Nephron (organoid): ENCODE data around the gene SATB2.

Experiments
- H3K27ac Mint-ChIP-seq, 3 experiments: 2 replicates each; pipeline ENCODE4 v1.8.0; 2020; ENCODE audit warnings: mixed read lengths in 3 of 3, mild to moderate bottlenecking in 2 of 3, moderate library complexity in 1 of 3
- H3K27me3 Mint-ChIP-seq: 2 replicates; pipeline ENCODE4 v1.8.0; 2021; ENCODE audit warnings: low read depth, mild to moderate bottlenecking, moderate library complexity, mixed read lengths
- H3K36me3 Mint-ChIP-seq: 2 replicates; pipeline ENCODE4 v1.8.0; 2020; ENCODE audit warnings: low read depth, mixed read lengths
- H3K4me1 Mint-ChIP-seq: 2 replicates; pipeline ENCODE4 v1.8.0; 2020; ENCODE audit warnings: mixed read lengths
- H3K4me3 Mint-ChIP-seq, 3 experiments: 2 replicates each; pipeline ENCODE4 v1.8.0; 2020; ENCODE audit warnings: mild to moderate bottlenecking in 3 of 3, mixed read lengths in 3 of 3, moderate library complexity in 2 of 3
- H3K9me3 Mint-ChIP-seq: 2 replicates; pipeline ENCODE4 v1.8.0; 2020; ENCODE audit warnings: mixed read lengths
- CTCF ChIP-seq, 3 experiments: fragments of 200-600 bp; sonication (generic); IDR thresholded peaks; one replicate each; pipeline ENCODE4 v1.5.0; 2021; ENCODE audit warnings: antibody characterized with exemption in 3 of 3; ENCODE audit not compliant: unreplicated experiment in 3 of 3

Gene SATB2

GRCh38 chr2:199431746-199432213, 26.0 kb downstream of the SATB2 start:
- Mint-ChIP-seq H3K4me3 (no peak overlapping the region), H3K4me1 (no peaks in the 10 kb centered on the region), H3K9me3 (no peaks in the 10 kb centered on the region), H3K36me3 (no peaks in the 10 kb centered on the region), H3K27ac (no peak overlapping the region), H3K27me3 (peaks cover 20% of the 10 kb centered on the region)
- TF ChIP-seq CTCF (IDR thresholded peaks at IDR 0.05; ENCODE audit: unreplicated experiment in 3 of 3), result no peak

GRCh38 chr2:199430214-199430613, 27.5 kb downstream of the SATB2 start:
- Mint-ChIP-seq H3K4me1 (no peaks in the 10 kb centered on the region), H3K9me3 (no peaks in the 10 kb centered on the region), H3K27ac (no peak overlapping the region), H3K27me3 (peaks cover 14% of the 10 kb centered on the region), H3K36me3 (peaks cover 3% of the 10 kb centered on the region), H3K4me3 (no peak overlapping the region)
- no peak for TF ChIP-seq CTCF (IDR thresholded peaks at IDR 0.05; ENCODE audit: unreplicated experiment in 3 of 3)

GRCh38 chr2:199428291-199428690, 29.4 kb downstream of the SATB2 start:
- Mint-ChIP-seq H3K27ac (no peak overlapping the region), H3K4me3 (no peak overlapping the region), H3K36me3 (peaks cover 3% of the 10 kb centered on the region), H3K9me3 (no peaks in the 10 kb centered on the region), H3K4me1 (no peaks in the 10 kb centered on the region), H3K27me3 (peaks cover 12% of the 10 kb centered on the region)
- no peak for TF ChIP-seq CTCF (IDR thresholded peaks at IDR 0.05; ENCODE audit: unreplicated experiment in 3 of 3)

GRCh38 chr2:199424160-199424559, 33.6 kb downstream of the SATB2 start:
- Mint-ChIP-seq H3K36me3 (peaks cover 3% of the 10 kb centered on the region), H3K27ac (no peak overlapping the region), H3K4me1 (no peaks in the 10 kb centered on the region), H3K27me3 (no peaks in the 10 kb centered on the region), H3K9me3 (no peaks in the 10 kb centered on the region), H3K4me3 (no peak overlapping the region)
- TF ChIP-seq CTCF (IDR thresholded peaks at IDR 0.05; ENCODE audit: unreplicated experiment in 3 of 3), result no peak

- Mint-ChIP-seq H3K9me3 (no peaks in the 10 kb centered on the region), H3K36me3 (peaks cover 4% of the 10 kb centered on the region), H3K27ac (no peak overlapping the region), H3K4me1 (no peaks in the 10 kb centered on the region), H3K4me3 (no peak overlapping the region), H3K27me3 (no peaks in the 10 kb centered on the region)
- TF ChIP-seq CTCF (IDR thresholded peaks at IDR 0.05; ENCODE audit: unreplicated experiment in 3 of 3), result no peak
Observed at GRCh38 chr2:199419428-199419827, 38.3 kb downstream of the SATB2 start.

- Mint-ChIP-seq H3K27ac (no peak overlapping the region), H3K4me3 (no peak overlapping the region), H3K9me3 (no peaks in the 10 kb centered on the region), H3K27me3 (no peaks in the 10 kb centered on the region), H3K4me1 (no peaks in the 10 kb centered on the region), H3K36me3 (peaks cover 4% of the 10 kb centered on the region)
- TF ChIP-seq CTCF (IDR thresholded peaks at IDR 0.05; ENCODE audit: unreplicated experiment in 3 of 3), result no peak
Observed at GRCh38 chr2:199414465-199414864, 43.3 kb downstream of the SATB2 start.
